Measurements from ENCODE around the gene HIP1R. TPM values are rescaled to one million over a fixed set of nuclear protein-coding genes. Genes with fewer than 3 reads are reported as not detected.

The HIP1R gene
- total RNA-seq, 1 experiment from 2014 or later: 131 TPM

DNA sequence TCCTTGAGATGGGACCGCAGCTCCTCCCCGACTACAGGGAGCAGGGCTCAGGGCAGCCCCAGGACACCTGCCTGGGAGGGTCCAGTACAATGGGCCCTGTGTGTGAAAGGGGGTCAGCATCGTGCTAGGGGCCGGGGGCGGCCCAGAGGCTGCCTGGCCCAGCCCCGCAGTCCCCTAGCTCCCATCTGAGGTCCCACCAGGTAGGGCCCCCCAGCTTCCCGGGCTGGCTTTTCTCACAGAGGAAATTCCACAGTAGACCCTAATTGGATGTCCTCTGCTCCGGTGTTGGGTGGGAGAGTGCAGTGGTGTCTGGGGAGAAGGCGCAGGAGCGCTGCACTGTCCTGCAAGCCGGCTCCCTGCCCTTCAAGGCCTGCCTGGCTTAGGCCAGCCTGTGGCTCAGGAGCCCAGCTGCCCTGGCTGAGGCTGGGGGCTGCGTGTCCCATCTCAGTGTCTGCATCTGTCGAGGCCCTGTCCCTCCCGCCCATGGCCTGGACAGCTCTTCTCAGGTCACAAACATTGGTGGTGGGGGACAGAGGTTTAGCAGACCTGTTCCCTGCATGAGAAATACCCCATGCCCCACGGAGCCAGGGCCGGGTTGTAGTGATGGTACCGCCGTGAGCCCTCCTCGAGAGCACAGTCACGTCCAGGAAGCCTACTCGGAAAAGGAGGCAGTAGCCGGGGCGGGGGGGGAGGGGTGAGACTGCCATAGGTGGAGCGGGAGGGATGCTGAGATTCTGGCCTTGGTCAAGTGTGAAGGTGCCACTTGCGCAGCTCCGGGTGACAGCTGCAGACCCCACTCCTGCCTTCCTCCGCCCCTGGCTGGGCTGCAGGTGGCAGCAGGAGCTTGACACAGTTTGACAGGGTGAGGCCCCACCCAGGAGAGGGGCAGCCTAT, 11.6 kb downstream of the HIP1R start:
- no peak for DNase-seq (ENCODE audit: low spot score)

DNA sequence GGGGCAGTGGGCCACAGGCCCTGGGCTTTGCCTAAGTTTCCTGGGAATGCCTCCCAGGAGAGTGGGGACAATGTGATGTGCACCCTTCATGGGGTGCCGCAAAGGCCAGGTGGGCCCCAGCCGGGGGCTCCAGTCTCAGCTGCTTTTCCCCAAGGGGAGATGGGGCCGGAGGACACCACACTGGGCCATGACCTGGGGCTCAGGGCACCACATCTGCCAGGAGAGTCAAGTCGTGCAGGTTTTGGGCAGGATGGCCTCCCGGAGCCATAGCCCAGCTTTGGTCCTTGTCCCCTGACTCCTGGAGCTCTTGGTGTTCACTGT, 12.2 kb downstream of the HIP1R start:
- no peak for DNase-seq (ENCODE audit: low spot score)

- DNase-seq (ENCODE audit: low spot score): no peak
Observed at GRCh38 chr12:122847921-122848421, 12.7 kb downstream of the HIP1R start.

- no peak for DNase-seq (ENCODE audit: low spot score)
Observed at GRCh38 chr12:122848471-122849351, 13.5 kb downstream of the HIP1R start.

- DNase-seq (ENCODE audit: low spot score): no peak
Observed at GRCh38 chr12:122849352-122850047, 14.2 kb downstream of the HIP1R start.

GRCh38 chr12:122850048-122850445, 14.8 kb downstream of the HIP1R start:
- DNase-seq (ENCODE audit: low spot score): no peak

DNA sequence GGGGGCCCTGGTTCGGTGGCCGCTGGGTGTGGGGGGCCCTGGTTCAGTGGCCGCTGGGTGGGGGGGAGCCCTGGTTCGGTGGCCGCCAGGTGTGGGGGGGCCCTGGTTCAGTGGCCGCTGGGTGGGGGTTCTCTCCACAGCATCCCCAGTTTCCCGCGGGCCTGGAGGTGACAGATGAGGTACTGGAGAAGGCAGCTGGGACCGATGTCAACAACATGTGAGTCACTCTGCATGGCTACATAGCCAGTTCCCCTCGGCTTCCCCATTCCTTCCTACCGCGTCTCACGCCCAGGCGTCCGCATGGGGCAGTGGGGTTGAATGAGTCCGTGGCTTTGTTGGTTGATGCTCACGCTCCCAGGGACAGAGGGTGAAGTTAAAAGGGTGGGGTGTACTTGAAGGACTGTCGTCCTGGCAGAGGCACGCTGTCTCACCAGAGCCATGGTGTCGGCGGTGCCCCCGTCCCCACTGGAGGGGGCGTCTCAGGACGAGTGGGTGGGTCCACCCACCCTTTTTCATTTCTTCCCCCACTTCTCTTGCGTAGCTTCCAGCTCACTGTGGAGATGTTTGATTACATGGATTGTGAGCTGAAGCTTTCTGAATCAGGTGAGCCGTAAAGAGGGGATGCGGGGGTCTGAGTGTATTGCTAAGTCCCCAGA, 15.6 kb downstream of the HIP1R start:
- DNase-seq (ENCODE audit: low spot score): no peak

DNA sequence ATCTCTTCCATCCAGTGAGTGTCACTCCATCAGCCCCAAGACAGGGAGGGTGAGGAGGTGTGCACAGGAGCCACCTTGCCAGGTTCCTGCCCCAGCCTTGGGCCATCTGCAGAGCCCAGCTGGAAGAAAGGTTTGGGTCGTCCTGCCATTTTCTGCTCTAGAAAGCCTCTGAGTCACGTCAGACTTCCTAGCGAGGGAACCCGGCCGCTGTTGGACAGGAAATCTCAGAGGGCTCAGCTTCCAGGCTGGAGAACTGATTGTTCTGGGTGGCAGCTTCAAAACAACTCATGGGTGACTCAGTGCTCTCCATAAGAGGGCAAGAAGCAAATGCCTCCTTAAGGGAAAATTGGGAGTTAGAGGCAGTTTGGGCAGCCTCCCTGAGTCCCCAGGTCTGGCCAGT, 16.6 kb downstream of the HIP1R start:
- DNase-seq (ENCODE audit: low spot score): no peak

- DNase-seq (ENCODE audit: low spot score): no peak
Observed at GRCh38 chr12:122852336-122853275, 17.3 kb downstream of the HIP1R start.

DNA sequence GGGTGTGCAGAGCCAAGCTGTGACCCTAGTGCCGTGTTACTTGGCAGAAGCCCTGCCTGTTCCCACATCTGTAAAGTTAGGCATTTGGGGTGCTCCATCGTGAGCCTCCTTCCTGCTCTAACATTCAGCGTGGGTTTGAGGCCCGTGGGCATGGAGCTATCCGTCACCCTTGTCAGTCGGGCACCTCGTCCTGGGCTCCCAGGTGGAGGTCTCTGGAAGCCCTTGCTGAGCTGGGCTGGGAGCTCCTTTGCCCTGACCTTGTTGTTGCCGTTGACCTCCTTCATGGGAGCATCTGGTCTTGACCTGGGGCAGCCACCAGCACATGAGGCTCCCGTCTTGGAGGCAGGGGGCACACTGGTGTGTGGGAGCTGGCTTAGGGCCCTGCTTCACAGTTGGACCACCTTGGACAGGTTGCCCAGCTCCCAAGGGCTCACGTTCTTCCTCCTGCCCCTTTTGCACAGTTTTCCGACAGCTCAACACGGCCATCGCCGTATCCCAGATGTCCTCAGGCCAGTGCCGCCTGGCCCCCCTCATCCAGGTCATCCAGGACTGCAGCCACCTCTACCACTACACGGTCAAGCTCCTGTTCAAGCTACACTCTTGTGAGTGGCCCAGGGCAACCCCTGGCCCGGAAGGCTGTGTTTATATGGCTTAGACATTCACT, 18.5 kb downstream of the HIP1R start:
- no peak for DNase-seq (ENCODE audit: low spot score)

- no peak for DNase-seq (ENCODE audit: low spot score)
Observed at GRCh38 chr12:122854554-122854953, 19.3 kb downstream of the HIP1R start.

DNA sequence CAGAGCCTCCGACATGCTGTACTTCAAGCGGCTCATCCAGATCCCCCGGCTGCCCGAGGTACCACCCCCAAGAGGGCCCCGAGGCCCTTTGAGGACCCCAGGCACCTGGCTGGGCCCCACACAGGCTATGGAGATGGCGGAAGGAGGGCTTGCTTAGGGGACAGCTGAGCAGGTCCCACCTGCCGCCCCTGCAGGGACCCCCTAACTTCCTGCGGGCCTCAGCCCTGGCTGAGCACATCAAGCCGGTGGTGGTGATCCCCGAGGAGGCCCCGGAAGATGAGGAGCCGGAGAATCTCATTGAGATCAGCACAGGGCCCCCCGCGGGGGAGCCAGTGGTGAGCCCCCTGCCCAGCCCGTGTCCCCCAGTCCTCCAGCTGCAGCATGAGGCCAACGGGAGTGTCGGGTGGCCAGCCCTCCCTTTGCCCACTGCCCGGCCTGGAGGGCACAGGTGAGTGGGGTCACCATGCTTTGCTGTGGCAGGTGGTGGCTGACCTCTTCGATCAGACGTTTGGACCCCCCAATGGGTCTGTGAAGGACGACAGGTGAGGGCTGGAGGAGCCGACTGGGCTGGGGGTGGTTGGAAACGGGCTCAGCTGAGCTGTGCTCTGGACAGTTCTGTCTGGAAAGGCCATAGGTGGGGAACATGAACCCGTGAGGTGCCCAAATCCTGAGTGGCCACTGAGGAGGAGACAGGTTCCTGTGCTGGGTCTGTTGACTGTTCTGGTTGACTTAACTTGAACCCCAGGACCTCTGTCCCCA, 20.0 kb downstream of the HIP1R start:
- no peak for DNase-seq (ENCODE audit: low spot score)

GRCh38 chr12:122855928-122856831, 20.9 kb downstream of the HIP1R start:
- no peak for DNase-seq (ENCODE audit: low spot score)

- no peak for DNase-seq (ENCODE audit: low spot score)
Observed at GRCh38 chr12:122856999-122857671, 21.9 kb downstream of the HIP1R start.

GRCh38 chr12:122858171-122858570, 22.9 kb downstream of the HIP1R start:
- no peak for DNase-seq (ENCODE audit: low spot score)

- DNase-seq (ENCODE audit: low spot score): no peak
Observed at GRCh38 chr12:122858591-122859302, 23.5 kb downstream of the HIP1R start.

Data from HT-29 (cell line).